Superior temporal gyrus (tissue), 1 donor: ENCODE measurements around the gene STOML1.

Source experiments
- DNase-seq: peaks from one replicate; pipeline ENCODE4 v3.0.0-alpha.2; 2016; ENCODE audit errors: extremely low spot score

The STOML1 gene

DNA sequence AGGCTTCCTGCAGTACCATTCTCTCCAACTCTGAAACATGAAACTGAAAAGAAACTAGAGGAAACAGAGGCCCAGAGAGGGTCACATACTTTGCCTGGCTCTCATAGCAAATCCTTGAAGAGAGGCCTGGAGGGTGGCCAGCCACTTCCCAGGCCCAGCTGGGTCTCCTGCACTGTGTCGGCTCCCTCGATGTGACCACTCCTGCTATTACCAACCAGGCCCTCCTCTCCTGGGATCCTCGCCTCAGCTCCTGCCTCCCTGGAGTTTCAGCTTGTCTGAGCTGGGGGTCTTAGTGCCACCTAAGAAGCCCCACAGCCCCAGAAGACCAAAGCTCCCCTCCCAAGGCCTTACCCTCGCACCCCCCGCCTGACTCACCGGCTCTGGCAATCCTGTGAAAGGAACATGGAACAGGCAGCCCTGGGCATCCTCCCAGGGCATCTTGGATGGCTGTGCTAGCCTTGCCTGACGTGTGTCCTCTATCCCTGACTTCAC lies 61.3 kb downstream of the STOML1 start:
- no peak for DNase-seq

DNA sequence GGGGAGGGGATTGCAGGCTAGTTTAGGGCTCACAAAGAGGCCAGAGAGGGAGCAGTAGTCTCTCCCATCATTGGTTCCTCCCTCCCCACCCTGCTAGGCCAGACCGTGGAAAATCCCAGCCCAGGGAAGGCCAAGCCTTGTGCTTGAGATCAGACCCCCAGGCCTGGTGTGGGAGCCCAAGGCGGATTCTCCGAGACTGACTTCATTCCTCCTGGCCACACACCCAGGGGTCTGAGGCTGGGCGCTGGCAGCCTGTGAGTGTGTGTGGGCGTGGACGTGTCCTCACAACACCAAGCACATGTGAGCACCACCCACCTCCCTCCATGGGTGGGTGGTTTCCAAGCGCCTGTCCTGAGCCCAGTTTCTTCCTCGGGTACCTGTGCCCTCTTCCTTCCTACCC lies 61.7 kb downstream of the STOML1 start:
- DNase-seq = no peak

DNA sequence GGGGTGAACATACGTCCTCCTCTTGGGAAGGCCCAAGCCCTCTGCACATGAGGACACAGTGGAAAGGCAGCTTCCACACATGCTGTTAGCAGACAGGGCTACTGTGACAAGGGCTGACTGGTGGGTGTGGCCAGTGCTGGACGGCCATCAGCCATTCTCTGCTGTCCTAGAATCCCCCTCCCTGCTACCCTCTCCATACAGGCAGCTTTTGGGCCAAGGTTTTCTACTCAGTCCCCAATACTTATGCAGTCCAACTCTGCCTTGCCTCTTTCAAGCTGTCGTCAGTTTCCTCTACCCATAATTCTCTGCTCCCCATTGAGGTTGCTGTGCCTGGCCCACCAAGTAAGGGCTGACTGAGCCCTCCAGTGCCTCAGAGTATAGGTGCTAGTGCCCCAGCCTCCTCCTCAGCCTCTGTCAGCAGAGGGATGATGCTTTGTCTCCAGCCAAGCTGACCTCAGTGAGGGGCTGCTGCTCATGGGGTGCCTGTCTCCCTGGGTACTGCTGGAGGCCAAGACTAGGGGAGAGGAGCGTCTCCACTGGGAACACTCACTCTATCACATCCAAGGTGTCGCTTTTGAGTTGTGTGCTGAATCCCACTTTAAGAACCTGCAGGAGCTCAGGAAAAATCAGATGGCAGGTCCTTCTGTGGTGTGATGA lies 63.0 kb downstream of the STOML1 start:
- DNase-seq = no peak
